GM23338 (cell line): Measurements from ENCODE around the gene ZBTB20. TPM values are rescaled to one million over a fixed set of nuclear protein-coding genes. Genes with fewer than 3 reads are reported as not detected.

Experiments used
- ATAC-seq: fragments of 200-7000 bp; cut with Tn5 transposase; 3 replicates; pipeline ENCODE4 v1.9.1; 2020
- DNase-seq: peaks from one replicate; pipeline ENCODE4 v3.0.0-alpha.2; 2015; ENCODE audit warnings: low spot score
- H2AFZ ChIP-seq: fragments of 200-600 bp; sonication (generic); 2 replicates; pipeline ENCODE4 v1.8.0; 2016; ENCODE audit warnings: antibody characterized with exemption, mild to moderate bottlenecking, moderate library complexity
- H3F3A ChIP-seq: fragments of 200-600 bp; sonication (generic); replicated peaks from 2 replicates; pipeline ENCODE4 v1.8.0; 2017; ENCODE audit warnings: antibody characterized with exemption, mixed run types, low read depth
- H3K27ac ChIP-seq: fragments of 200-600 bp; sonication (generic); 2 replicates; pipeline ENCODE4 v1.6.1; 2016; ENCODE audit warnings: low read depth
- H3K27me3 ChIP-seq: fragments of 200-600 bp; sonication (generic); 2 replicates; pipeline ENCODE4 v1.8.0; 2016; ENCODE audit warnings: mild to moderate bottlenecking, mixed run types, moderate library complexity; ENCODE audit not compliant: insufficient read depth
- H3K36me3 ChIP-seq: fragments of 200-600 bp; sonication (generic); 2 replicates; pipeline ENCODE4 v1.8.0; 2016; ENCODE audit warnings: mild to moderate bottlenecking; ENCODE audit not compliant: insufficient read depth
- H3K4me1 ChIP-seq: fragments of 200-600 bp; sonication (generic); 2 replicates; pipeline ENCODE4 v1.8.0; 2016; ENCODE audit warnings: mild to moderate bottlenecking, moderate library complexity; ENCODE audit not compliant: insufficient read depth
- H3K4me2 ChIP-seq: fragments of 200-600 bp; sonication (generic); 2 replicates; pipeline ENCODE4 v1.7.1; 2017; ENCODE audit warnings: mixed run types
- H3K4me3 ChIP-seq: fragments of 200-600 bp; sonication (generic); 2 replicates; pipeline ENCODE4 v1.6.1; 2016; ENCODE audit warnings: mixed run types
- H3K79me2 ChIP-seq: fragments of 200-600 bp; sonication (generic); replicated peaks from 2 replicates; pipeline ENCODE4 v1.8.0; 2017; ENCODE audit warnings: mild to moderate bottlenecking; ENCODE audit not compliant: insufficient read depth
- H3K9me2 ChIP-seq: fragments of 200-600 bp; sonication (generic); 2 replicates; pipeline ENCODE4 v1.8.0; 2017; ENCODE audit not compliant: insufficient read depth
- H4K20me1 ChIP-seq: fragments of 200-600 bp; sonication (generic); replicated peaks from 2 replicates; pipeline ENCODE4 v1.8.0; 2017; ENCODE audit warnings: mild to moderate bottlenecking; ENCODE audit not compliant: insufficient read depth
- H3K27ac Mint-ChIP-seq: 2 replicates; pipeline ENCODE4 v1.8.0; 2020; ENCODE audit warnings: inconsistent platforms, mild to moderate bottlenecking, moderate library complexity, mixed read lengths
- H3K27me3 Mint-ChIP-seq: 3 replicates; pipeline ENCODE4 v1.8.0; 2022; ENCODE audit warnings: low read depth, mild to moderate bottlenecking, moderate library complexity, mixed read lengths, inconsistent platforms; ENCODE audit not compliant: insufficient read depth, poor library complexity
- H3K36me3 Mint-ChIP-seq: 3 replicates; pipeline ENCODE4 v1.8.0; 2021; ENCODE audit warnings: low read depth, mild to moderate bottlenecking, inconsistent platforms, moderate library complexity, mixed read lengths
- H3K4me1 Mint-ChIP-seq: 3 replicates; pipeline ENCODE4 v1.8.0; 2020; ENCODE audit warnings: mild to moderate bottlenecking, inconsistent platforms, mixed read lengths
- H3K4me3 Mint-ChIP-seq: 3 replicates; pipeline ENCODE4 v1.8.0; 2021; ENCODE audit warnings: moderate library complexity, mild to moderate bottlenecking, inconsistent platforms, mixed read lengths
- H3K9me3 Mint-ChIP-seq: 3 replicates; pipeline ENCODE4 v1.8.0; 2020; ENCODE audit warnings: moderate library complexity, mild to moderate bottlenecking, inconsistent platforms, mixed read lengths
- CREB1 ChIP-seq: fragments of 250-450 bp; sonication (Bioruptor Pico); IDR thresholded peaks from 2 replicates; pipeline ENCODE4 v1.5.0; 2020; ENCODE audit warnings: low read depth, mild to moderate bottlenecking, moderate library complexity
- JUNB ChIP-seq: IDR thresholded peaks from one replicate; pipeline ENCODE4 v1.6.1; 2016; ENCODE audit warnings: antibody characterized with exemption; ENCODE audit not compliant: unreplicated experiment
- POLR2AphosphoS5 ChIP-seq: IDR thresholded peaks from 2 replicates; pipeline ENCODE4 v1.6.1; 2016; ENCODE audit warnings: antibody characterized with exemption, low read depth
- STAT1 ChIP-seq: IDR thresholded peaks from one replicate; pipeline ENCODE4 v1.6.1; 2016; ENCODE audit warnings: antibody characterized with exemption; ENCODE audit not compliant: unreplicated experiment
- ZNF114 ChIP-seq: fragments of 250-450 bp; sonication (Bioruptor Pico); IDR thresholded peaks from 2 replicates; pipeline ENCODE4 v1.5.0; 2020; ENCODE audit warnings: mild to moderate bottlenecking, moderate library complexity
- polyA plus RNA-seq: library from polyadenylated mRNA; unstranded; fragments of >200 nt; fragmentation: Nextera tagmentation; extraction: Ambion mirVana; gene quantifications from 2 replicates; pipeline ENCODE4 v1.2.1, GENCODE V29; 2016
- total RNA-seq: library from RNA; depleted of rRNA; stranded (reverse); fragments of >200 nt; shearing (Covaris generic); gene quantifications from 2 replicates; pipeline ENCODE4 v1.2.3, GENCODE V29; 2014
- TF ChIP-seq, protein P1 (sequence below): IDR thresholded peaks from one replicate; pipeline ENCODE4 v1.6.1; 2018; ENCODE audit warnings: antibody characterized with exemption; ENCODE audit not compliant: unreplicated experiment
- TF ChIP-seq, protein P2 (sequence below): IDR thresholded peaks from 2 replicates; pipeline ENCODE4 v1.6.1; 2016; ENCODE audit warnings: antibody characterized with exemption
- TF ChIP-seq, protein P3 (sequence below), 2 experiments: fragments of 200-600 bp in 1 of 2; sonication (generic) in 1 of 2; conservative IDR thresholded peaks; 2 replicates each; pipeline versions ENCODE4 v1.5.1 to v1.6.1; 2016 to 2017; ENCODE audit warnings: antibody characterized with exemption in 2 of 2, low read depth in 2 of 2, mild to moderate bottlenecking in 2 of 2, moderate library complexity in 1 of 2
- TF ChIP-seq, protein P4 (sequence below): fragments of 250-450 bp; sonication (Bioruptor Pico); IDR thresholded peaks from 2 replicates; pipeline ENCODE4 v1.5.0; 2020; ENCODE audit warnings: mild to moderate bottlenecking, moderate library complexity

The ZBTB20 gene
- total and polyA plus RNA-seq, 2 experiments from 2014 or later: 2.0 to 3.3 TPM

DNA sequence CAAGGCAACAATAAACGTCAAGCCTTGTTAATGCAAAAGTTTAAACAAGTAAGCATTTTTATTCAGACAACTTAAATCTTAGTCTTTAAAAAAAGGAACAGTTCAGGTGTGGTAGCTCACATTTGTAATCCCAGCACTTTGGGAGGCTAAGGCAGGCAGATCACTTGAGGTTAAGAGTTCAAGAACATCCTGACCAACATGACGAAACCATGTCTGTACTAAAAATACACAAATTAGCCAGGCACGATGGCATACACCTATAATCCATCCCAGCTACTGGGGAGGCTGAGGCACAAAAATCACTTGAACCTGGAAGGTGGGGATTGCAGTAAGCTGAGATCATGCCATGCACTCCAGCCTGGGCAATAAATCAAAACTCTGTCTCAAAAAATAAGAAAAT, 19.9 kb downstream of the ZBTB20 start (continued):
- TF ChIP-seq, protein P1, sequence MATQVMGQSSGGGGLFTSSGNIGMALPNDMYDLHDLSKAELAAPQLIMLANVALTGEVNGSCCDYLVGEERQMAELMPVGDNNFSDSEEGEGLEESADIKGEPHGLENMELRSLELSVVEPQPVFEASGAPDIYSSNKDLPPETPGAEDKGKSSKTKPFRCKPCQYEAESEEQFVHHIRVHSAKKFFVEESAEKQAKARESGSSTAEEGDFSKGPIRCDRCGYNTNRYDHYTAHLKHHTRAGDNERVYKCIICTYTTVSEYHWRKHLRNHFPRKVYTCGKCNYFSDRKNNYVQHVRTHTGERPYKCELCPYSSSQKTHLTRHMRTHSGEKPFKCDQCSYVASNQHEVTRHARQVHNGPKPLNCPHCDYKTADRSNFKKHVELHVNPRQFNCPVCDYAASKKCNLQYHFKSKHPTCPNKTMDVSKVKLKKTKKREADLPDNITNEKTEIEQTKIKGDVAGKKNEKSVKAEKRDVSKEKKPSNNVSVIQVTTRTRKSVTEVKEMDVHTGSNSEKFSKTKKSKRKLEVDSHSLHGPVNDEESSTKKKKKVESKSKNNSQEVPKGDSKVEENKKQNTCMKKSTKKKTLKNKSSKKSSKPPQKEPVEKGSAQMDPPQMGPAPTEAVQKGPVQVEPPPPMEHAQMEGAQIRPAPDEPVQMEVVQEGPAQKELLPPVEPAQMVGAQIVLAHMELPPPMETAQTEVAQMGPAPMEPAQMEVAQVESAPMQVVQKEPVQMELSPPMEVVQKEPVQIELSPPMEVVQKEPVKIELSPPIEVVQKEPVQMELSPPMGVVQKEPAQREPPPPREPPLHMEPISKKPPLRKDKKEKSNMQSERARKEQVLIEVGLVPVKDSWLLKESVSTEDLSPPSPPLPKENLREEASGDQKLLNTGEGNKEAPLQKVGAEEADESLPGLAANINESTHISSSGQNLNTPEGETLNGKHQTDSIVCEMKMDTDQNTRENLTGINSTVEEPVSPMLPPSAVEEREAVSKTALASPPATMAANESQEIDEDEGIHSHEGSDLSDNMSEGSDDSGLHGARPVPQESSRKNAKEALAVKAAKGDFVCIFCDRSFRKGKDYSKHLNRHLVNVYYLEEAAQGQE: no peak

DNA sequence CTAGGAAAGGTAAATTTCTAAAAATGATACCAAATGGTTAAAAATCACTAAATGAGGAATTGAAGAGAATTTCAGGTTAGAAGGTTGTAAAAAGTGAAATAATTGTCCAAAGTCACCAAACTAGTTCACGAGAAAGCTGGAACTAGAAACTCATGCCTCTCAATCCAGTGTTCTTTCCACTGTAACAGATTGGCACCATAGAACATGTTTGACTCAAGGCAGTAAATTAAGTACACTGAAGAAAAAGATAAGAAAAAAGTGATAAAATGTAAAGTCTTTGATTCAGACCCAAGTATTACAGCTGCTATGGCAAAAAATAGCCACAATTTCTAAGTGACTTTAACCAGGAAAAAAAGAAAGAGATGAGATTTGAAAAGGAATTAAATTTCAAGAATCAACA, 26.5 kb downstream of the ZBTB20 start:
- Histone ChIP-seq H4K20me1 (no peaks in the 10 kb centered on the region), H3K36me3 (no peaks in the 10 kb centered on the region), H3K4me3 (no peak overlapping the region), H3K79me2 (no peaks in the 10 kb centered on the region), H2AFZ (no peak overlapping the region), H3K4me1 (no peaks in the 10 kb centered on the region), H3K9me2 (no peaks in the 10 kb centered on the region), H3K27me3 (no peaks in the 10 kb centered on the region), H3K4me2 (no peak overlapping the region), H3K27ac (no peak overlapping the region), H3F3A (no peaks in the 10 kb centered on the region)
- Mint-ChIP-seq H3K27me3 (no peaks in the 10 kb centered on the region), H3K36me3 (no peaks in the 10 kb centered on the region), H3K4me3 (no peak overlapping the region), H3K27ac (peak overlapping the region; percentile 79; the same call in 1 of the 2 replicates), H3K9me3 (no peaks in the 10 kb centered on the region), H3K4me1 (peaks cover 3% of the 10 kb centered on the region; the same call in 1 of the 3 replicates)
- no peak for DNase-seq
- no peak for ATAC-seq
- TF ChIP-seq, protein P2, sequence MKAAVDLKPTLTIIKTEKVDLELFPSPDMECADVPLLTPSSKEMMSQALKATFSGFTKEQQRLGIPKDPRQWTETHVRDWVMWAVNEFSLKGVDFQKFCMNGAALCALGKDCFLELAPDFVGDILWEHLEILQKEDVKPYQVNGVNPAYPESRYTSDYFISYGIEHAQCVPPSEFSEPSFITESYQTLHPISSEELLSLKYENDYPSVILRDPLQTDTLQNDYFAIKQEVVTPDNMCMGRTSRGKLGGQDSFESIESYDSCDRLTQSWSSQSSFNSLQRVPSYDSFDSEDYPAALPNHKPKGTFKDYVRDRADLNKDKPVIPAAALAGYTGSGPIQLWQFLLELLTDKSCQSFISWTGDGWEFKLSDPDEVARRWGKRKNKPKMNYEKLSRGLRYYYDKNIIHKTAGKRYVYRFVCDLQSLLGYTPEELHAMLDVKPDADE: no peak
- TF ChIP-seq JUNB (no peak), CREB1 (no peak), POLR2AphosphoS5 (no peak), ZNF114 (no peak), STAT1 (no peak)
- TF ChIP-seq, protein P3, sequence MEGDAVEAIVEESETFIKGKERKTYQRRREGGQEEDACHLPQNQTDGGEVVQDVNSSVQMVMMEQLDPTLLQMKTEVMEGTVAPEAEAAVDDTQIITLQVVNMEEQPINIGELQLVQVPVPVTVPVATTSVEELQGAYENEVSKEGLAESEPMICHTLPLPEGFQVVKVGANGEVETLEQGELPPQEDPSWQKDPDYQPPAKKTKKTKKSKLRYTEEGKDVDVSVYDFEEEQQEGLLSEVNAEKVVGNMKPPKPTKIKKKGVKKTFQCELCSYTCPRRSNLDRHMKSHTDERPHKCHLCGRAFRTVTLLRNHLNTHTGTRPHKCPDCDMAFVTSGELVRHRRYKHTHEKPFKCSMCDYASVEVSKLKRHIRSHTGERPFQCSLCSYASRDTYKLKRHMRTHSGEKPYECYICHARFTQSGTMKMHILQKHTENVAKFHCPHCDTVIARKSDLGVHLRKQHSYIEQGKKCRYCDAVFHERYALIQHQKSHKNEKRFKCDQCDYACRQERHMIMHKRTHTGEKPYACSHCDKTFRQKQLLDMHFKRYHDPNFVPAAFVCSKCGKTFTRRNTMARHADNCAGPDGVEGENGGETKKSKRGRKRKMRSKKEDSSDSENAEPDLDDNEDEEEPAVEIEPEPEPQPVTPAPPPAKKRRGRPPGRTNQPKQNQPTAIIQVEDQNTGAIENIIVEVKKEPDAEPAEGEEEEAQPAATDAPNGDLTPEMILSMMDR (conservative IDR thresholded peaks at IDR 0.05; ENCODE audit: low read depth in 2 of 2): no peak
- TF ChIP-seq, protein P1: no peak
- TF ChIP-seq, protein P4, sequence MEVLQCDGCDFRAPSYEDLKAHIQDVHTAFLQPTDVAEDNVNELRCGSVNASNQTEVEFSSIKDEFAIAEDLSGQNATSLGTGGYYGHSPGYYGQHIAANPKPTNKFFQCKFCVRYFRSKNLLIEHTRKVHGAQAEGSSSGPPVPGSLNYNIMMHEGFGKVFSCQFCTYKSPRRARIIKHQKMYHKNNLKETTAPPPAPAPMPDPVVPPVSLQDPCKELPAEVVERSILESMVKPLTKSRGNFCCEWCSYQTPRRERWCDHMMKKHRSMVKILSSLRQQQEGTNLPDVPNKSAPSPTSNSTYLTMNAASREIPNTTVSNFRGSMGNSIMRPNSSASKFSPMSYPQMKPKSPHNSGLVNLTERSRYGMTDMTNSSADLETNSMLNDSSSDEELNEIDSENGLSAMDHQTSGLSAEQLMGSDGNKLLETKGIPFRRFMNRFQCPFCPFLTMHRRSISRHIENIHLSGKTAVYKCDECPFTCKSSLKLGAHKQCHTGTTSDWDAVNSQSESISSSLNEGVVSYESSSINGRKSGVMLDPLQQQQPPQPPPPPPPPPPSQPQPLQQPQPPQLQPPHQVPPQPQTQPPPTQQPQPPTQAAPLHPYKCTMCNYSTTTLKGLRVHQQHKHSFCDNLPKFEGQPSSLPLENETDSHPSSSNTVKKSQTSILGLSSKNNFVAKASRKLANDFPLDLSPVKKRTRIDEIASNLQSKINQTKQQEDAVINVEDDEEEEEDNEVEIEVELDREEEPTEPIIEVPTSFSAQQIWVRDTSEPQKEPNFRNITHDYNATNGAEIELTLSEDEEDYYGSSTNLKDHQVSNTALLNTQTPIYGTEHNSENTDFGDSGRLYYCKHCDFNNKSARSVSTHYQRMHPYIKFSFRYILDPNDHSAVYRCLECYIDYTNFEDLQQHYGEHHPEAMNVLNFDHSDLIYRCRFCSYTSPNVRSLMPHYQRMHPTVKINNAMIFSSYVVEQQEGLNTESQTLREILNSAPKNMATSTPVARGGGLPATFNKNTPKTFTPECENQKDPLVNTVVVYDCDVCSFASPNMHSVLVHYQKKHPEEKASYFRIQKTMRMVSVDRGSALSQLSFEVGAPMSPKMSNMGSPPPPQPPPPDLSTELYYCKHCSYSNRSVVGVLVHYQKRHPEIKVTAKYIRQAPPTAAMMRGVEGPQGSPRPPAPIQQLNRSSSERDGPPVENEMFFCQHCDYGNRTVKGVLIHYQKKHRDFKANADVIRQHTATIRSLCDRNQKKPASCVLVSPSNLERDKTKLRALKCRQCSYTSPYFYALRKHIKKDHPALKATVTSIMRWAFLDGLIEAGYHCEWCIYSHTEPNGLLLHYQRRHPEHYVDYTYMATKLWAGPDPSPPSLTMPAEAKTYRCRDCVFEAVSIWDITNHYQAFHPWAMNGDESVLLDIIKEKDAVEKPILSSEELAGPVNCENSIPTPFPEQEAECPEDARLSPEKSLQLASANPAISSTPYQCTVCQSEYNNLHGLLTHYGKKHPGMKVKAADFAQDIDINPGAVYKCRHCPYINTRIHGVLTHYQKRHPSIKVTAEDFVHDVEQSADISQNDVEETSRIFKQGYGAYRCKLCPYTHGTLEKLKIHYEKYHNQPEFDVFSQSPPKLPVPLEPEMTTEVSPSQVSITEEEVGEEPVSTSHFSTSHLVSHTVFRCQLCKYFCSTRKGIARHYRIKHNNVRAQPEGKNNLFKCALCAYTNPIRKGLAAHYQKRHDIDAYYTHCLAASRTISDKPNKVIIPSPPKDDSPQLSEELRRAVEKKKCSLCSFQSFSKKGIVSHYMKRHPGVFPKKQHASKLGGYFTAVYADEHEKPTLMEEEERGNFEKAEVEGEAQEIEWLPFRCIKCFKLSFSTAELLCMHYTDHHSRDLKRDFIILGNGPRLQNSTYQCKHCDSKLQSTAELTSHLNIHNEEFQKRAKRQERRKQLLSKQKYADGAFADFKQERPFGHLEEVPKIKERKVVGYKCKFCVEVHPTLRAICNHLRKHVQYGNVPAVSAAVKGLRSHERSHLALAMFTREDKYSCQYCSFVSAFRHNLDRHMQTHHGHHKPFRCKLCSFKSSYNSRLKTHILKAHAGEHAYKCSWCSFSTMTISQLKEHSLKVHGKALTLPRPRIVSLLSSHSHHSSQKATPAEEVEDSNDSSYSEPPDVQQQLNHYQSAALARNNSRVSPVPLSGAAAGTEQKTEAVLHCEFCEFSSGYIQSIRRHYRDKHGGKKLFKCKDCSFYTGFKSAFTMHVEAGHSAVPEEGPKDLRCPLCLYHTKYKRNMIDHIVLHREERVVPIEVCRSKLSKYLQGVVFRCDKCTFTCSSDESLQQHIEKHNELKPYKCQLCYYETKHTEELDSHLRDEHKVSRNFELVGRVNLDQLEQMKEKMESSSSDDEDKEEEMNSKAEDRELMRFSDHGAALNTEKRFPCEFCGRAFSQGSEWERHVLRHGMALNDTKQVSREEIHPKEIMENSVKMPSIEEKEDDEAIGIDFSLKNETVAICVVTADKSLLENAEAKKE (CRISPR knock-in tag): no peak
